Measurements from ENCODE around the gene SERPINB2.
A peak's percentile ranks its signal among the peaks of the same experiment; 100 is the strongest.
"Not testable (repeated sequence)": the region's sequence is repeated elsewhere in the genome, so short reads cannot be mapped to it uniquely, and the experiment has no call there.

SERPINB2 gene

DNA sequence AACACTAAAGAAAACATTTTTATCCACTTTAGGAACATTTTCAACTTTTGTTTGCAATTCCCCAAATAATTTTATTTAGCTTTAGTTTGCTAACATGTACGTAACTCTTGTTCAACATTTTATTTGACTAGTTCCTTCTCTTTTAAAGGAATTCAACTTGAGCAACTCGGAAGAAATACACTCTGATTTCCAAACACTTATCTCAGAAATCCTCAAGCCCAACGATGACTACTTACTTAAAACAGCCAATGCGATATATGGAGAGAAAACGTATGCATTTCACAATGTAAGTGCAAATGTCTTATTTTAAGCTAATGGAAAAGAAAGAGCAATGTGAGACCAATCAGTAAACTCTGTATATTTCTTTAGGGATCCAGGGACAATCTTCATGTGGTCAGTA, 30.3 kb downstream of the SERPINB2 start:
- Histone ChIP-seq H3K4me2 (ENCODE audit: low read length) (no peak overlapping the region), H4K20me1 (ENCODE audit: insufficient read depth, low read length) (no peaks in the 10 kb centered on the region), H3K4me1 (ENCODE audit: low read length) (no peaks in the 10 kb centered on the region), H2AFZ (ENCODE audit: low read depth, low read length) (no peak overlapping the region), H3K9me3 (ENCODE audit: insufficient read depth, low read length) (no peaks in the 10 kb centered on the region), H3K9ac (ENCODE audit: low read length) (no peak overlapping the region), H3K79me2 (ENCODE audit: low read length) (no peaks in the 10 kb centered on the region), H3K27ac (ENCODE audit: low read length) (no peak overlapping the region), H3K27me3 (ENCODE audit: low read depth, low read length) (no peaks in the 10 kb centered on the region), H3K36me3 (replicated peaks; ENCODE audit: low read depth, low read length) (no peaks in the 10 kb centered on the region), H3K4me3 (ENCODE audit: low read length) (no peak overlapping the region)
- no peak for TF ChIP-seq CTCF (IDR thresholded peaks at IDR 0.05; ENCODE audit: low read depth, low read length)
- no peak for TF ChIP-seq EZH2phosphoT487 (IDR thresholded peaks at IDR 0.05; ENCODE audit: low read depth)

DNA sequence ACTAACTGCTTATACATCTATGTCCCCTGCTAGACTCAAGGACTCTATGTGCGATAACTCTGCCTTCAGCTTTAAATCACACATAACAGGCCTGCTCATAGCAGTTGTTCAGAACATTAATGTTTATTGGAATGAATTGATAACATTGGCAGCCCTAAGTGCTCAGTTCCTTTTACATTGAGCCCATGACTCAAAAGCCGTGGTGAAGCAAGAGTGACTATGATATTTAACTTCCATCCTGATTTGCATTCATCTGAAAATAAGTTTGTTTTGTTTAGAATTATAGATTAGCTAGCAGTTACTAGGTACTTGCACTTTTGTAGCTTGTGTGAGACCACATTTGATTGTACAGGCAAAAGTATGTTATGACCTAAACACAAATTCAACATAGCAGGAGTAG, 34.5 kb downstream of the SERPINB2 start:
- Histone ChIP-seq H3K9me3 (ENCODE audit: insufficient read depth, low read length) (no peaks in the 10 kb centered on the region), H3K27ac (ENCODE audit: low read length) (no peak overlapping the region), H4K20me1 (ENCODE audit: insufficient read depth, low read length) (no peaks in the 10 kb centered on the region), H3K4me3 (ENCODE audit: low read length) (no peak overlapping the region), H3K79me2 (ENCODE audit: low read length) (no peaks in the 10 kb centered on the region), H3K27me3 (ENCODE audit: low read depth, low read length) (no peaks in the 10 kb centered on the region), H3K9ac (ENCODE audit: low read length) (no peak overlapping the region), H3K36me3 (replicated peaks; ENCODE audit: low read depth, low read length) (no peaks in the 10 kb centered on the region), H3K4me2 (ENCODE audit: low read length) (no peak overlapping the region), H2AFZ (ENCODE audit: low read depth, low read length) (0 out of 2 replicates have a peak overlapping the region, but pooled peaks have one; percentile 7), H3K4me1 (ENCODE audit: low read length) (no peaks in the 10 kb centered on the region)
- TF ChIP-seq EZH2phosphoT487 (IDR thresholded peaks at IDR 0.05; ENCODE audit: low read depth), result no peak
- no peak for TF ChIP-seq CTCF (IDR thresholded peaks at IDR 0.05; ENCODE audit: low read depth, low read length)

DNA sequence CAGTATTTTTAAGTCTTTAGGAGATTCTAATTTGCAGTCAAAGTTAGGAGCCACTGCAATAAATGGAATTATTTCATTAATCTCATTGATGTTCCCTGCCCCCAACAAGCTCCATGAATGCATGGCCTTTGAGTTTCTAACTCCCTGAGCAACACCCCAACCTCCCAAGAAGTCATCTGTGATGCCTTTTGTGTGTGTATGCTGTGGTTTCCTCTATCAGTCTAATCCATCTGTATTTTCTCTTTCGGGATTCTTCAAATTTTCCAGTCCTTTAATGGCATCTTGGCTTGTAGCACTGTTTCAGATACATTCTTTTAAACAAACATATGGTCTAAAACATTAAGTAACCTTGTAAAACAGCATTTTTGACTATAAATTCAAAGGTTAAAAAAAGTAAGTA, 37.0 kb downstream of the SERPINB2 start:
- Histone ChIP-seq H3K4me2 (ENCODE audit: low read length) (no peak overlapping the region), H3K4me1 (ENCODE audit: low read length) (no peaks in the 10 kb centered on the region), H3K79me2 (ENCODE audit: low read length) (no peaks in the 10 kb centered on the region), H3K27ac (ENCODE audit: low read length) (no peak overlapping the region), H3K9ac (ENCODE audit: low read length) (no peak overlapping the region), H3K9me3 (ENCODE audit: insufficient read depth, low read length) (no peaks in the 10 kb centered on the region), H2AFZ (ENCODE audit: low read depth, low read length) (no peak overlapping the region), H4K20me1 (ENCODE audit: insufficient read depth, low read length) (no peaks in the 10 kb centered on the region), H3K36me3 (replicated peaks; ENCODE audit: low read depth, low read length) (no peaks in the 10 kb centered on the region), H3K4me3 (ENCODE audit: low read length) (no peak overlapping the region), H3K27me3 (ENCODE audit: low read depth, low read length) (no peaks in the 10 kb centered on the region)
- TF ChIP-seq CTCF (IDR thresholded peaks at IDR 0.05; ENCODE audit: low read depth, low read length) (no peak), EZH2phosphoT487 (IDR thresholded peaks at IDR 0.05; ENCODE audit: low read depth) (no peak)

DNA sequence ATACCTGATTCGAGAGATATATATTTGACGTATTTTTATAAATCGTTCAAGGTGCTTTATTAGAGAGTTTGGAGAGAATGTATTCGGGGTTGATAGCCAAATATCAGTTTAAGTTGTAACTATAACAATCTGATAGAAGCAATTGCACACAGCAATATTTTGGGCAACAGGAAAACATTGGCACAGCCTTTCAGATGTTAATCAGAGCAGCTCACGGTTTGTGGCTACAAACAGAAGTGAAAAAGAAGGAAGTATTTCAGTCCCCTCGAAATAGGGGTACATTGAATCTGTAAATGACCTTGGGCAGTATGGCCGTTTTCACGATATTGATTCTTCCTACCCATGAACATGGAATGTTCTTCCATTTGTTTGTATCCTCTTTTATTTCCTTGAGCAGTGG, 40.8 kb downstream of the SERPINB2 start:
- H4K20me1 ChIP-seq (ENCODE audit: insufficient read depth, low read length), result no peaks in the 10 kb centered on the region
- no peaks in the 10 kb centered on the region for H3K27me3 ChIP-seq (ENCODE audit: low read depth, low read length)
- H3K4me1 ChIP-seq (ENCODE audit: low read length), result no peaks in the 10 kb centered on the region
- no peaks in the 10 kb centered on the region for H3K79me2 ChIP-seq (ENCODE audit: low read length)
- no peak overlapping the region for H3K4me2 ChIP-seq (ENCODE audit: low read length)
- H3K9me3 ChIP-seq (ENCODE audit: insufficient read depth, low read length), result no peaks in the 10 kb centered on the region
- no peak overlapping the region for H3K27ac ChIP-seq (ENCODE audit: low read length)
- TF ChIP-seq EZH2phosphoT487 (IDR thresholded peaks at IDR 0.05; ENCODE audit: low read depth), result no peak
- no peak for TF ChIP-seq CTCF (IDR thresholded peaks at IDR 0.05; ENCODE audit: low read depth, low read length)
- H3K36me3 ChIP-seq (replicated peaks; ENCODE audit: low read depth, low read length), result no peaks in the 10 kb centered on the region
- no peak overlapping the region for H3K4me3 ChIP-seq (ENCODE audit: low read length)
- H3K9ac ChIP-seq (ENCODE audit: low read length), result no peak overlapping the region
- H2AFZ ChIP-seq (ENCODE audit: low read depth, low read length), result no peak overlapping the region

GRCh38 chr18:63929369-63929768, 41.9 kb downstream of the SERPINB2 start:
- not testable (repeated sequence) for H3K27me3 ChIP-seq (ENCODE audit: low read depth, low read length); H3K9me3 ChIP-seq (ENCODE audit: insufficient read depth, low read length); H4K20me1 ChIP-seq (ENCODE audit: insufficient read depth, low read length); H2AFZ ChIP-seq (ENCODE audit: low read depth, low read length); H3K4me3 ChIP-seq (ENCODE audit: low read length); H3K27ac ChIP-seq (ENCODE audit: low read length); H3K9ac ChIP-seq (ENCODE audit: low read length); H3K4me1 ChIP-seq (ENCODE audit: low read length); H3K79me2 ChIP-seq (ENCODE audit: low read length); H3K4me2 ChIP-seq (ENCODE audit: low read length); H3K36me3 ChIP-seq (replicated peaks; ENCODE audit: low read depth, low read length)
